Posterior cingulate gyrus (tissue), 11 donors: ENCODE measurements around the gene SAMD9L.

Experiments used
- DNase-seq, 10 donors: peaks; one replicate each; pipeline versions ENCODE4 v3.0.0 to v3.0.0-alpha.2; 2020 to 2021; ENCODE audit warnings: mixed read lengths in 3 of 10
- intact Hi-C: fragments of 100-400 bp; cut with DNase I; formaldehyde crosslinking; loops from one replicate; pipeline ENCODE4 v1.15.1; 2023

SAMD9L gene

DNA sequence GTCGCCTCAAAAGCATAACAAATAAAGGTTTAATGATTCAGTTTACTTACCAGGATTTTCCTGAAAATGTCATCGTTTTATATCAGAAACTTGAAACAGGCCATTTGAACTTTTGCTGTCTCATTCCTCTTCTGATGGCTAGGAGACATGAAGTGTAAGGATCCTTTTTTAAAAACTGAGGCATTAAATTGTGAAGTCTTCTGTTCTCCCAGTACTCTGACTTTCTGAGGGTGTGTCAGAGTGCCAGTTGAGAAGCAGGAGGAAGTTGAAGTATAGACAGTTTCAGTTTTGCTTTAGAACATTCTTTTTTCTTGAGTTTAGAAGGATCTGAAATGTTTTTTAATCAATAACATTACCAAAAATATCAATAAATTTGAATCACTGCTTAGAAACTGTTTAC lies at the start of gene SAMD9L:
Gene SAMD9L (minus strand): TSS at position 242 of the 400 bp plus-strand sequence. CDS start 12,414 bp downstream, outside the sequence.
- no peak for DNase-seq
- intact Hi-C loops, result no loop called here

DNA sequence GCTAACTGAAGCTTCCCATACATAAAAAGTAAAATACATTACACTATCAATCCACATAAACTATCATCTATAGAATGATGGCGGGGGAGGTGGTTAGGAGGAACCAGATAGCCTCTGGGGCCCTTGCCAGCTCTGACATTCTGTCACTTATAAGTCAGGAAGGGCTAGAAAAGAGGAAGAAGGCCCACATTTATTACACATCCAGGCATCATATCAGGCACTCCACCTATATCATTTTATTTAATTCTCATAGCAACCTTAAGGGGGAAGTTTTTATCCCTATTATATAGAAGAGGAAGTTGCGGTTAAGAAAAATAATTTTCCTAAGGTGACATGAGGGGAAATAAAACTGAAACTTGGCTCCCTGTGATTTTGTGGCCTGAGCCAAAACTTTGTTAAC lies 48.2 kb upstream of the SAMD9L start:
- no peak for DNase-seq
- intact Hi-C loops, result no loop called here

DNA sequence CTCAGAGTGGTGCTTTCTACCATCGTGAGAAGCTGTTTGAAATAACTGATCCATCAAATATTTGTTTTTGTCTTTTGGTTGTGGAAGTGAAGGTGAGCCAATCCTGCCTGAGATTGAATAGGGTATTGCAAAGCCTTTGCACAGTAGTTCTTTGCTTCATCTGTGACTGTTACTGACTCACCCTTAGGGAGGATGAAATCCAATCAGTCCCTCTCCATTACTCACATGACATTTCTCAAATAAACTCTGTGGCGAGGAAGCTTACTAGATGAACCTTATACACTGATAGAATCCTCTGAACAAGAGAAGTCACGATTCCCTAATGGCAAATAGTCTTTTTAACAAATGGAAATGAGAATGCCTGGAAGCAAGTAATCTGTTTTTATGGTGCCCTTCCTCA lies 46.2 kb upstream of the SAMD9L start:
- intact Hi-C loops, result no loop called here
- DNase-seq, result no peak

DNA sequence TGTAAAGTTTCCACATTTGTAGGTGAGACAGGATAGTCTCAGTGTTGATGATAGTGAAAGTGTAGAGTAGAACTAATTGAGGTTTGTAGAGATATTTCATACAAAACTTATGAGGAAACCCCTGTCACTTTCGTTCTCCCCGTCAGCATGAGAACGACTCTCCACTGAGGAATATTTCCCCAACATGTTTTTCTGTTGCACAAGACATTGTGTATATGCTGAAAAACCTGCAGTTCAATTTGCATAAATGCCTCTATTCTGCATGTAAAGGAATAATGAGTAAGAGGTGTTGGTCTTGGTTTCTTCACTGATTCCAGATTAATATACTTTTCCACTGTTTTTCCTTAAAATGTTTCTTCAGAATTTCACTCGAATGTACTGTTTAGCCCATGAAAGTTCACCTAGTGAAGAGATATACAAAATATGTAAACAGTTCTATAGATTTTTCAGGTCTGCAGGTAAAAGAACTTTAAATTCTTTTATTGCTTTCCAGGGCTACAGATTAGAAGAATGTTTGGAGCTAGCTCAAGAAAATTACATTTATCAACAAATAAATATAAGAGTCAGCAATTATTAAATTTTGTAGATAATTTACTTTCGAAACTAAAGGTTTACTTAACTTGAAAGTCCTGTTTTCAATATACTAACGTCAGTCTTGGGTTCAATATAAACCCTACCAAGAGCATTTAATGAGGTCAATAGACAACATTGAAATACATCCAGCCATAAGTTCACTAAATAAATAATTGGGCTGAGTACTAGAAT lies 40.9 kb upstream of the SAMD9L start:
- intact Hi-C loops, result no loop called here
- DNase-seq, result no peak

DNA sequence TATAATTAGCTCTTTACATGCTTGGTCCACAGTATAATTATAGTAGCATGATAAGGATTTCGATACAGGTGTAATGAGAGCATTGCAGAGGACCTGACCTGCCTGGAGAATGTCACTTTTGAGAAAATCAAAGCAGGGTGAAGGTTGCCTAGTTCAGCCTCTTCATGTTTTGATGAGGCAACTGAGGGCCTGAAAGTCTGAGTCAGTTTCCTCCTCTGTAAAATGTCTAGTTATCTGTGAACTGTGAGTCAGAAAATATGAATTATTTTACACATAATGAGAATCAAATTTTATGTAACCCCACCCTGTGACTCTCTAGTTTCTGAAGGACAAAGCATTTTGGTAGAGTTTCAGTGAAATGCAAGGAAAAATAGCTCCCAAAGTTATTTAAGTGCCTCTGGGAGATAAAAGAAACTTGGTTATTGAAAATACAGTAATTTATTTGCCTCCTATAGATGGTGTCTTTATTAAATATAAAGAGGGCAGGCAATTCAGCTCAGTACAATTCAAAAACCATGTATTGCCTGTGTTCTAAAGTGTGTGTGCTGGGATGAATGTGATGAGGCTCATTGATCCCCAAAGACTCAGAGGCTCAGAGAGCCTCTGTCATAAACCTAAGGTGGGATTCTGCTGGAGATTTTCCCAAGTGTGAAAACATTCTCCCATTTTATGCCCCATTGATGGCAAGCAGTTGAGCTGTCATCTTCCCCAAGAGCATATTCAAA lies 37.3 kb upstream of the SAMD9L start:
- no peak for DNase-seq
- intact Hi-C loops, result no loop called here

DNA sequence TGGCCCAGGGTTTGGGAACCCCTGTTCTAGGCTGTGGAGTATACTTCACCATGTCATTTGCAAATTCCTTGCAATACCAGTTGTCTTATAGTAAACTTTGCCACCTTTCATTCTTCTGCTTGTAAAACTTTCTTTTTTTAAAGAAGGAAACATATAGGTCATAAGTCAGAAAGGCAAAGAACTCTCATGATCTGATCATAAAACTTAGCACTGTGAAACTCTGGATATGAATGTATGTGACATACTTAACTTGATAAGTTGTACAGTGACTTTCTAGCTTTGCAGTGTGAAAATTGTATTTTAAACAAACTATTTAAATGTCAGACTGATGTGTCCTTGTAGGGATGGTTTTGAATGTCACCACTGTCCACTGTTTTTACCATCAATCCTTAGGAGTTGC lies 31.0 kb upstream of the SAMD9L start:
- DNase-seq, result peak in 1 of 10 donors; percentile 24
- intact Hi-C loops, result loop anchor here (5.0 kb wide), 1 partner anchor 48 kb away; the partner anchor contains the start of gene HEPACAM2

DNA sequence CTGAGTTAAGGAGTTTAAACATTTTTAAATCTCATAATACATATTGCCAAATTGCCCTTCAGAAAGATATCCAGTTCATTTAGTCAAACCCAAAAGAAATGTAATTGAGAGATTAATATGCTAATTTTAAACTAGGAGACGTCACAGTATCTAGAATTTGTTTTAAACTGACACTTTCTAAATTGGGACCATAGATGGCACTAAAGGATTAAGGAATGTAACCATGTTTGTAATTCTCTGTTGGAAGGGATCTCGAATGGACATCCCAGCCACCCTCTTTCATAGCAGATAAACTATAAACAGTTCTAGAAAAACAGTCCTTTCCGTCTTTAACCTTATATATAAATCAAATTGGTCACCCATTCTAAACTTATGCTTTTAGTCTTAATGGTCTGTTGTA lies 30.0 kb upstream of the SAMD9L start:
- intact Hi-C loops, result loop anchor here (5.0 kb wide), 1 partner anchor 49 kb away; the partner anchor contains the start of gene HEPACAM2
- DNase-seq, result no peak

DNA sequence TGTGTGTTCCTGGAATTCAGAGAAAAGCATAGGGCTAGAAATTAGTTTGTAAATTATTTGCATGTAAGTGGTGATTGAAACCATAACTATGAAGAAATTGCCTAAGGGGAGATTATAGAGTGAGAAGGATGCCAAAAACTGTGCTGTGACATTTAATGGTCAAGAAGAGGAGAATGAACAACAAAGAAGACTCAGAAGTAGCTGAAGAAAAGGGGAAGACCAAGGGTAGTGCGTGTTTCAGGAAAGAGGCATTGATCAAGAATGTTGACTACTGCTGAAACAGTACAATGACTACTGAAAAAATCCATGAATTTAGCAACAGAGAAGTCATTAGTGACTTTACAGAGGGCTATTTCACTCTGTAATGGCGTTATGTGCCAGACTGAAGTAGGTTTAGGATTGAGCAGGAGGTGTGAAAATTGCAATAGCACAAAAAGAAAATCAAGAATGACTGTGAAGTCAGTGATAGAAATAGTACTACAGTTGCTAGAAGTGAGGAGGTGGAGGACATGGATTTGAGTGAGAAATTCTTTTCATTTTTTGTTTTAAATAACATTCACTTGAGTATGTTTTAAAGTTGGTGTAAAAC lies 28.9 kb upstream of the SAMD9L start:
- intact Hi-C loops, result loop anchor here (5.0 kb wide), 1 partner anchor 50 kb away; the partner anchor contains the start of gene HEPACAM2
- DNase-seq, result no peak

DNA sequence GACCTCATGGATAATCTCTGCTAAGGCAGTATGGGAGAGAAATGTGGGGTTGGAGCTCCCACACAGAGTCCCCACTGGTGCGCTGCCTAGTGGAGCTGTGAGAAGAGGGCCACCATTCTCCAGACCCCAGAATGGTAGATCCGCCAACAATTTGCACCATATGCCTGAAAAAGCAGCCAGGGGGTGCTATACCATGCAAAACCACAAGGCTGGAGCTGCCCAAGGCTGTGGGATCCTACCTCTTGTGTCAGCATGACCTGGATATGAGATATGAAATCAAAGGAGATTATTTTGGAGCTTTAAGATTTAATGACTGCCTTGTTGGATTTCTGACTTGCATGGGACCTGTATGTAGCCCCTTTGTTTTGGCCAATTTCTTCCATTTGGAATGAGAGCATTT lies 27.0 kb upstream of the SAMD9L start:
- no peak for DNase-seq
- intact Hi-C loops, result loop anchor here (5.0 kb wide), 1 partner anchor 52 kb away; the partner anchor contains the start of gene HEPACAM2

DNA sequence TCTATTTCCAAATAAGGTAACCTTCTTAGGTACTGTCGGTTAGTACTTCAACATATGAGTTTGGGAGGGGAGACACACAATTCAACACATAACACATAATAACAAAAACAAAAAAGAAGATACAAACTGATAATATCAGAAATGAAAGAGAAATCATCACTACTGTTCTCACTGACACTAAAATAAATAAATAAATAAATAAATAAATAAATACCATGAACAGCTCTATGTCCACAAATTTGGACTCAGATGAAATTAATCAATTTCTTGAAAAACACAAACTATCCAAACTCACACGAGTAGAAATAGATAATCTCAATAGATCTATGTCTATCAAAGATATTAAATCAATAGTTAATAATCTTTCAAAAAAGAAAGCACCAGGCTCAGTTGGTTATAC lies 24.5 kb upstream of the SAMD9L start:
- intact Hi-C loops, result no loop called here
- no peak for DNase-seq

DNA sequence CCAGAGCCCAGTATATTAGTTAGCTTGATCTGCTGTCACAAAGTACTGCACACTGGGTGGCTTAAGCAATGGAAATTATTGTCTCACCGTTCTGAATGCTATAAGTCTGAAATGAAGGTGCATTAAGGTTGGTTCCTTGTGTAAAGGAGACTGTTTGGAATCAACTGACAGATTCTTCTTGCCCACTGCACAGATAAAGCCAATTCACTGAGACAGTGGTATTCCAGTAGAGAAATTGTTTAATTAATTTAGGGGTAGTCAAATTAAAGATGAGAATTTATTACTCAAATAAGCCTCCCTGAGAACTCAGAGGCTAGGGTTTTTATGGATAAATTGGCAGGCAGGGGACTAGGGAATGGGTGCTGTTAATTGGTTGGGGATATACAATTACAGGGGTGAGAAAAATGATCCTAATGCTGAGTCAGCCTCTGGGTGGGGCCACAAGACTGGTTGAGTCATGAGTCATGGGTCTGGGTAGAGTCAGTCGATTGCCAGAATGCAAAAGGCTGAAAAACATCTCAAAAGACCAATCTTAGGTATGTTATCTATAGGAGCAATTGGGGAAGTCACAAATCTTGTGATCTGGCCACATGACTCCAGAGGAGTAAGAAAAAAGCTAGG lies 23.5 kb upstream of the SAMD9L start:
- DNase-seq, result no peak
- intact Hi-C loops, result no loop called here

DNA sequence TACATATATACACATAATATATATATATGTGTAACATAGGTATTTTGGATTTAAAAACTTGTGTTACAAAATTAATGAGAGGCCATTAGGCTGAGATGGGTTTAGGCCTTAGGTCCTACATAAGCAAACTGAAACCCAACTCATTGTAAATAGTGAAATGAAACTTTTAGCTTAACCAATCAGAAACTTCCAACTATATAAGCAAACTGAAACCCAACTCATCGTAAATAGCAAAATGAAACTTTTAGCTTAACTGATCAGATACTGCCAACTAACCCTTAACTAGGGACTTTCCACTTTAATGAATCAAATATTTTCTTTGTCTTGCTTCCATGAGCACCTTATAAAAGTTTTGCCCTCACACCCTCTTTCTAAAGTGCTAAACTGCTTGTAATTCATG lies 17.3 kb upstream of the SAMD9L start:
- intact Hi-C loops, result no loop called here

DNA sequence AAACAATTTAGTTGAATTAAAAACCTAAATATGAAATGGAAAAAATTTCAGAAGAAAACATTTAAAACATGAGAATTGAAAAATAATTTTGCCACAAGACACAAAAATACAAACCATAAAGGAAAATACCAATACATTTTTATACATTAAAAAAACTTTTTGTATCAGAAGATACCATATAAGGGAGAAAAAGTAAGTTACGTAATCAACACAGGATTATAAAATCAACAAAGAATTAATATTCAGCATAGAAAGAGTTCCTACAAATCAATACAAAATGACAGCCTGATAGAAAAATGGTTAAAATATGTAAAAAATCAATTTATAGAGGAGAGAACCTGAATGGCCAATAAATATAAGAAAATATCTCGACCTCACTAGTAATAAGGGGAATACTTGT lies 16.6 kb upstream of the SAMD9L start:
- DNase-seq, result no peak
- intact Hi-C loops, result no loop called here

More for the DNA sequence above, 17.3 kb upstream of the SAMD9L start:
- no peak for DNase-seq

DNA sequence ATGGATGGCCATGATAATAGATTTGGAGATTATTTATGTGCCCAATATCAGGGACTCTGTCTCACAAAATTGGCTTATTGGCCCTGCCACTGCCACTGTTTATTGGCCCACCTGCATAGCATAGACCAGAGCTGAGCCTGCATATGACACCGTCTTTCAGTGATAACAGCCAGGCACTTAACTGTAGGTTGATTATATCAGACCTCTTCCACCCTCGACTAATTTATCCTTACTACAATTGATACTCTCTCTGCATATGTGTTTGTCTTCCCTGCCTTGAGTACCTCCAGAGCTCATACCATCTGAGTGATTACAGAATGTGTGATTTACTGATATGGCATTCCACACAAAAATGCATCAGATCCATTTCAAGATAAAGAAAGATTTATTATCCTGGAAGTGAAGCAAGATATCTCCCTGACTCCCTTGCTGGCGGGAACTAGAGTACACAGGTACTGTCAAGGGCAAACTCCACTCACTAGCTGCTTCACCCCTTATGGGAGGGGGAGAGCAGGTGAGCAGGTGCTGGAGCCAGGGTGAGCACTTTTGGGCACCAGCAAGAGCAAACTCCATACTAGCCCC lies 13.1 kb upstream of the SAMD9L start:
- intact Hi-C loops, result no loop called here
- DNase-seq, result no peak

DNA sequence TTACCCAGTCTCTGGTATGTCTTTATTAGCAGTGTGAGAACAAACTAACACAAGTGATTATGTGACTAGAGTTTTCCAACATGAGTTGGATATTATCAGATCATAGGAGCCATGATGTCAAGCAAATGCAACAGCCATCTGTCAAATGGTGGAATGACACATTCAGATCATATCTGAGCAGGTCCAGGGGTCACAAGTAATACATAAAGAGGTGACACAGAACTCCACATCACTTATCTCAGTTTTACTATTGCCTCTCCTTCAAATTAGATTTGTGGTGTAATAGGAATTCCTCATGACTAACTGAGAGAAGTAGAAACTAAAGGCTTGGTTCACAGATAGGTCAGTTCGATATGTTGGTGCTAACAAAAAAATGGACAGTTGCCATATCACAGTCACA lies 12.2 kb upstream of the SAMD9L start:
- intact Hi-C loops, result no loop called here
- no peak for DNase-seq

DNA sequence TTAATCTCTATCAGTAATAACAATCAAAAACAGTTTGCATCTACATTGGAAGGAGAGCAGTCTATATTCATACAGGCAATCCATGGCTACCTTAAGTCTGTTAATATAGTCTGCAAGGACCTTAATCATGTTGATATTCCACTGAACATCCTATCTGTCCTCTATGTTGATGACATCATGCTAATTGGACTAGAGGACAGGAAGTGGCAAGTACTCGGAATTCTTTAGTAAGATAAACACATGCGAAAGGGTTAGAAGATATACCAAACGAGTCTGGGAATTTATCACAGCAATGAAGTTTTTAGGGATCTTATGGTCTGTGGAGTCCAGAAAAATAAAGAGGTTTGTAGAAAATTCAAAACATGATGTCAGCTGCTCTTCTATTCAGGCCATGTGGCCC lies 11.3 kb upstream of the SAMD9L start:
- no peak for DNase-seq
- intact Hi-C loops, result no loop called here

DNA sequence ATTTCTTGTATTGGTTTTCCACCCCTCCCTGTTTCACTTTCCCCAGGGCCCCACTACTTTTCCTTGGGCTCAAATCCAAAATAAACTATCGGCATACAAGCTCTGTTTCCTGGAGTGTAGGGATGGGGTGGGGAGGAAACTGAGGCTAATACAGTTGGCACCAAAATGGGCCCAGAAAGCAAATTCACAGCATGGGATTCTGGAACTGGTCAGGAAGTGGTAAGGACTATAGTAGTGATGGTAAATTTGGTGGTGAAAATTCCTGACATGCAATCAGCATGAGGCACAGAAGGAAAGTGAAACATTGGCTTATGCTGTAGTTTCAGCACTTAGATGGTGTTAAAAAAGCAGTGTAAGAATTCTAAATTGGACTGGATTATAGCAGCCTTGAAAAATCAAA lies 8.7 kb upstream of the SAMD9L start:
- intact Hi-C loops, result no loop called here
- no peak for DNase-seq

DNA sequence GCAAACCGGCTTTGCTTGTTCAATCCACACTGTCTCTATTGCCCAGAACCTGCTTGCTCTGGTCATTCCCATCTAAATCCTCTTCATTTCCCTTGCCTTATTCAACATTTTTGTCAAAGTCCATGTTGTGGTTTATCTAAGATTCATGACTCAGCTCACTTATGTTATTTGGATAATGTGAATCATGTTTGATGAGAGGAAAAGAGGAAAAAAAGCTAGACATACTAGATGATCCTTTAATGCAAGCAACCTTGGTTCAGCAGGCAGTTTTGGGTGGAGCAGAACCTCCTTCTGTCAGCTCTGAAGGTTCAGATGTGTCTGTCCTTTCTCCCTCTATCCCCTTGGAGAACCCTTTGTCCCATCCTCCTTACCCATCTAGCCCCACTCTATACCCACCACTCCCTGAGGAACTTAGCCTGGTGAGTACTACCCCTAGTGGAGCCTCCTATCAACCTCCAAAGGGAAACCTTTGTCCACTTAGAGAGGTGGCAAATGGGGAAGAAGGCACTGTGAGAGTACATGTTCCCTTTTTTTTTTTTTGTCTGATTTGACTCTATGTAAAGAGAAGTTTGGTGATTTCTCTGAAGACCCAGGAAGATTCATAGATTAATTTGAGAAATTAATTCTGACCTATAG lies 2.1 kb upstream of the SAMD9L start:
- intact Hi-C loops, result no loop called here
- DNase-seq, result no peak

DNA sequence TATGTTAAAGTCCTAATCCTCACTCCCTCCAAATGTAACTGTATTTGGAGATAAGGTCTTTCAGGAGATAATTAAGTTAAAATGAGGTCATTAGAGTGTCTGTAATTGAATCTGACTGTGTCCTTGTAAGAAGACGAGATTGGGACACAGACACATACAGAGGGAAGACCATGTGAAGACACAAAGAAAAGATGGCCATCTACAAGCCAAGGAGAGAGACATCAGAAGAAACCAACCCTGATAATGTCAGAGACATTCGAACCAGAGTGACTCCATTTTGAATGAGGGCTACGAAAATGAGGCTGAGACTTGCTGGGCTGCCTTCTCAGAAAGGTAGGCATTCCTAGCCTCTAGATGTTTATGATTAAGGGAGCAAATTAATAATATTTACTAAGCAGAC lies 542 bp upstream of the SAMD9L start:
- intact Hi-C loops, result no loop called here

DNA sequence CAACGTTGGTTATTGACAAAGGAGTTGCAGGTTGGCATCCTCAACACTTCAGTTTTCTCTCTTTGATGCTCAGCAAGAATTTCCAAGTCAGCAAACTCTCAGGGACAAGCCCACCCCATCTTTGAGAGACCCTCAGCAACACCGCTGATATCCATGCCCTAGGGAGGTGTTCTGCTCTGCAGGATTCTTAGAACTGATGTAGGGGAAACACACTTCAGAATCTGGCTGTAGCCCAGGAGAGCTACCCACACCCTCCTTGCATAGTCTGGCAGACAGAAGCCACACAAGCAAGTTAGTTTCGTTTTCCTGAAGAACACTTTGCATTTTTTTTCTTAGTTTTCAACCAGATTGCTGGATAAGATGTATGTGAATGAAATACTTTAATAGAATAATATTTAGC lies 822 bp downstream of the SAMD9L start:
- intact Hi-C loops, result no loop called here
- peak in 1 of 10 donors; percentile 8 for DNase-seq

More for the DNA sequence above, 542 bp upstream of the SAMD9L start:
- DNase-seq, result no peak
